Stimulated activated naive B cell treated with anti-CD40 and anti-IgM and Interleukin-4, amounts not matched to agents 10 μg/mL and 1 μg/mL and 100 μg/mL, for 72 hours (primary cell): Measurements from ENCODE around the gene TGM2.

Experiments used
- ATAC-seq, 2 donors: fragments of 150-1000 bp; cut with Tn5 transposase; replicated peaks; 2 replicates each; pipeline ENCODE4 v1.10.0; 2021; ENCODE audit warnings: moderate library complexity in 1 of 2
- DNase-seq: peaks from one replicate; pipeline ENCODE4 v3.0.0; 2021
- H3K27ac Mint-ChIP-seq: one replicate; pipeline ENCODE4 v1.8.0; 2022; ENCODE audit warnings: mild to moderate bottlenecking, mixed read lengths
- H3K27me3 Mint-ChIP-seq, 2 donors: one replicate each; pipeline ENCODE4 v1.8.0; 2022; ENCODE audit warnings: mixed read lengths in 2 of 2
- H3K36me3 Mint-ChIP-seq, 2 donors: one replicate each; pipeline ENCODE4 v1.8.0; 2022; ENCODE audit warnings: mixed read lengths in 2 of 2, mild to moderate bottlenecking in 1 of 2
- H3K4me1 Mint-ChIP-seq, 2 donors: one replicate each; pipeline ENCODE4 v1.8.0; 2022; ENCODE audit warnings: mixed read lengths in 2 of 2, mild to moderate bottlenecking in 1 of 2
- H3K4me3 Mint-ChIP-seq, 2 donors: one replicate each; pipeline ENCODE4 v1.8.0; 2022; ENCODE audit warnings: mild to moderate bottlenecking in 2 of 2, mixed read lengths in 2 of 2, moderate library complexity in 1 of 2
- H3K9me3 Mint-ChIP-seq, 2 donors: one replicate each; pipeline ENCODE4 v1.8.0; 2022; ENCODE audit warnings: mixed read lengths in 2 of 2, mild to moderate bottlenecking in 1 of 2

The TGM2 gene

GRCh38 chr20:38145729-38146075 is 19.4 kb downstream of the TGM2 start:
- Mint-ChIP-seq H3K27me3 (peaks cover 16 to 24% of the 10 kb centered on the region in 2 donors), H3K9me3 (peaks cover 0 to 2% of the 10 kb centered on the region in 2 donors), H3K27ac (no peak overlapping the region), H3K4me1 (peaks cover 0 to 6% of the 10 kb centered on the region in 2 donors), H3K4me3 (no peak overlapping the region), H3K36me3 (peaks cover 3 to 9% of the 10 kb centered on the region in 2 donors)
- ATAC-seq = no peak
- DNase-seq = no peak

DNA sequence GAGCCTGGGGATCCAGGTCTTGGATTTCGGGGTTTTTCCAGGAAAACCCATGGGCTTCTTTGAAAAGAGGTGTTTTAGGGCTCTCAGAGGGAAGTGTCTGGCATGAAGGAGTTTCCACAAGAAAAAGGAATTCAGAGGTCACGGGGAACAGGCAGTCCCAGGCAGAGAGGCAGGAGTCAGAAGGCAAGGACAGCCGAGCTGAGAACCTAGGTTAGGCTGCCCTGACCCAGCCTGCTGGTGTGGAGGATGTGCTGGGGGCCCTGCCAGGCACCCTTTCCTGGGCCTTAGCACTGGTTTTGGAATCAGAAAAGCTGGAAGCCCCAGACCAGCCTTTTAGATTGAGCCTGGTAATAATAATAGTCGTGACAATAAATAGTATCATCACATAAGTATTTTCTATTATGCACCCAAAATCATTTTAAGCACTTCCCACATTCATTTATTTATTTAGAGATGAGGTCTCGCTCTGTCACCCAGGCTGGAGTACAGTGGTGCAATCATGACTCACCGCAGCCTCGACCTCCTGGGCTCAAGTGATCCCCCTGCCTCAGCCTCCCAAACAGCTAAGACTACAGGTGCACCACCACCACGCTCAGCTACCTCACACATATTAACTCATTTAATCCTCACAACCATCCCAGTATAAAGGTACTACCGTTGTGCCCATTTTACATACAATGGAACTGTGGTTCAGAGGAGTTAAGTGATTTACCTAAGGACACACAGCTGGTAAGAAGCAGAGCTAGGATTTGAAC is 19.9 kb downstream of the TGM2 start:
- Mint-ChIP-seq H3K27me3 (peaks cover 16 to 24% of the 10 kb centered on the region in 2 donors), H3K27ac (no peak overlapping the region), H3K4me1 (peaks cover 0 to 3% of the 10 kb centered on the region in 2 donors), H3K4me3 (no peak overlapping the region), H3K36me3 (peaks cover 2 to 6% of the 10 kb centered on the region in 2 donors), H3K9me3 (peaks cover 0 to 1% of the 10 kb centered on the region in 2 donors)
- DNase-seq = no peak
- no peak for ATAC-seq

GRCh38 chr20:38144598-38144973 is 20.5 kb downstream of the TGM2 start:
- H3K9me3 Mint-ChIP-seq = no peaks in the 10 kb centered on the region
- peaks cover 0 to 5% of the 10 kb centered on the region in 2 donors for H3K36me3 Mint-ChIP-seq
- H3K4me3 Mint-ChIP-seq = no peak overlapping the region
- H3K27me3 Mint-ChIP-seq = peaks cover 16 to 24% of the 10 kb centered on the region in 2 donors
- ATAC-seq (no peak), DNase-seq (no peak)
- H3K27ac Mint-ChIP-seq = no peak overlapping the region
- no peaks in the 10 kb centered on the region for H3K4me1 Mint-ChIP-seq

GRCh38 chr20:38143646-38144554 is 21.2 kb downstream of the TGM2 start:
- Mint-ChIP-seq H3K27ac (no peak overlapping the region), H3K36me3 (peaks cover 0 to 5% of the 10 kb centered on the region in 2 donors), H3K9me3 (no peaks in the 10 kb centered on the region), H3K4me1 (no peaks in the 10 kb centered on the region), H3K4me3 (no peak overlapping the region), H3K27me3 (peaks cover 17 to 28% of the 10 kb centered on the region in 2 donors)
- no peak for ATAC-seq
- no peak for DNase-seq

GRCh38 chr20:38143238-38143645 is 21.8 kb downstream of the TGM2 start:
- Mint-ChIP-seq H3K27ac (no peak overlapping the region), H3K9me3 (no peaks in the 10 kb centered on the region), H3K4me3 (no peak overlapping the region), H3K4me1 (no peaks in the 10 kb centered on the region), H3K27me3 (peaks cover 12 to 21% of the 10 kb centered on the region in 2 donors), H3K36me3 (peaks cover 0 to 4% of the 10 kb centered on the region in 2 donors)
- DNase-seq (no peak), ATAC-seq (no peak)

- no peak for ATAC-seq
- Mint-ChIP-seq H3K9me3 (no peaks in the 10 kb centered on the region), H3K36me3 (peaks cover 0 to 4% of the 10 kb centered on the region in 2 donors), H3K27me3 (peaks cover 8 to 11% of the 10 kb centered on the region in 2 donors), H3K27ac (no peak overlapping the region), H3K4me1 (no peaks in the 10 kb centered on the region), H3K4me3 (no peak overlapping the region)
- no peak for DNase-seq
Observed at GRCh38 chr20:38141889-38142494, 23.1 kb downstream of the TGM2 start.

DNA sequence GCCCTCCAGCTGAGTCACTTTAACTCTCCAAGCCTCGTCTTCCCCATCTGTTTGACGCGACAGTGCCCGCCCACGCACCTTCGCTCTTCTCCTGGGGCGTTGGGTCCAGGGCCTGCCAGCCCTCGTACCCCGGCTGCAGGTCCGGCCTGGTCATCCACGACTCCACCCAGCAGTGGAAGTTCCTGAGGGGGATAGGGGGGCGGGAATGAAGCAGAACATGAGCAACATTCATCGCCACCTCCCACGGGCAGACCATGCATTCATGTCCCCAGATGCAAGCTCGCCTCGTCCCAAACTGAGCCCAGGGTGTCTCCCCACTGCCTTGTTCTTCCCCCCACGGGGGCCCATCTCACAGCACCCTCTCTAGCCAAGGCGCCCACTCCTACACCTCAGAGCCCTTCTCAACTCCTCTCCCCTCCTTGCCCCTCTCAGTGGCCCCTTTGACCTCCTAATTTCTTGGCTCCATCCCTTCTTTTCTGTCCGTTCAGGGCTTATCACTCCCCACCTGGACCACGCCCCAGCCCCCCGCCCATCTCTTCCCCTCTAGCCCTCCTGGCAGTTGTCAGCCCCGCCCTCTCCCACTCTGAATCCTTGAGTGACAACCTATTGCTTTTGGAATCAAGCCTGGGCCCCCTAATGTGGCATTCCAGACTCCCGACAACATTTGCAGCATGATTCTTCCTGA is 23.7 kb downstream of the TGM2 start:
- peak overlapping the region; percentile 28 for H3K27ac Mint-ChIP-seq
- H3K27me3 Mint-ChIP-seq = peaks cover 3 to 11% of the 10 kb centered on the region in 2 donors
- no peaks in the 10 kb centered on the region for H3K4me1 Mint-ChIP-seq
- ATAC-seq = no peak
- no peak overlapping the region for H3K4me3 Mint-ChIP-seq
- no peak for DNase-seq
- H3K36me3 Mint-ChIP-seq = peaks cover 0 to 4% of the 10 kb centered on the region in 2 donors
- H3K9me3 Mint-ChIP-seq = no peaks in the 10 kb centered on the region

DNA sequence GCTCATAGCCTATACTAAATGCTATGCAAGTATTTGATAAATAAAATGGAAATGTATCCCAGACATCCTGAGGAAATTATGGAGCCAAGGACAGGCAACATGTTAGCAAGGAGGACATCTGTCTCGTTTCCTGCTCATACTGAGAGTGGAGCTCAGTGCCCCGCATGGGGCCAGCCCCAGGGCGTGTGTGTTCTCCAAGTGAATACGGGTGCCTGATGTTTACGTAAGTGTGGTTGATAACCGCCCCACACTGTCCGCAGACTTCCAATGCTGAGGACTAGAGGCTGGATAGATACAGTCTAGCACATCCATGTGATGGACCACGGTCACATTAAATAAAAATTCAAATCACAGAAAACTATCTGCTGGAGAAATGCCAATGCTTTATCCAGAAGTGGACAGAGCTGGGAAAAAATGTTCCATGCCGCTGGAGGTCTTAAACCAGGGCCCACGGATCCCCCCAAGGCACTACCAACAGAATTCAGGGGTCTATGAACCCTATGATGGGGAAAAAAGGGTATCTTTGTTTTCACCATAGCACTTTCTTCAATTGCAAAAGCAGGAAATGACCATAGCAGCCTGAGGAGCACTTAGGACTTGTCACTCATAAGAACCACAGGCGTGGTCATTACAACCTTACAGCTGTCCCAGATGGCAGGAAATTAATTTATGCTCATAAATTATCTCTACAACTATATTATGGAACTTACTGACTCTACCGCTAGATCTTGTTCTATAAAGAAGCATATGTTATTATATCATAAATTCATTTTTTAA is 24.9 kb downstream of the TGM2 start:
- ATAC-seq (no peak), DNase-seq (no peak)
- H3K4me1 Mint-ChIP-seq = no peaks in the 10 kb centered on the region

GRCh38 chr20:38139156-38139912 is 25.7 kb downstream of the TGM2 start:
- Mint-ChIP-seq H3K4me3 (no peak overlapping the region), H3K36me3 (peaks cover 0 to 4% of the 10 kb centered on the region in 2 donors), H3K27ac (no peak overlapping the region), H3K4me1 (peaks cover 1 to 4% of the 10 kb centered on the region in 2 donors), H3K9me3 (no peaks in the 10 kb centered on the region), H3K27me3 (peaks cover 3 to 11% of the 10 kb centered on the region in 2 donors)
- ATAC-seq (no peak), DNase-seq (no peak)

More for the DNA sequence above, 24.9 kb downstream of the TGM2 start:
- H3K27ac Mint-ChIP-seq = no peak overlapping the region
- no peaks in the 10 kb centered on the region for H3K9me3 Mint-ChIP-seq
- peaks cover 3 to 11% of the 10 kb centered on the region in 2 donors for H3K27me3 Mint-ChIP-seq
- peaks cover 0 to 4% of the 10 kb centered on the region in 2 donors for H3K36me3 Mint-ChIP-seq
- H3K4me3 Mint-ChIP-seq = no peak overlapping the region

DNA sequence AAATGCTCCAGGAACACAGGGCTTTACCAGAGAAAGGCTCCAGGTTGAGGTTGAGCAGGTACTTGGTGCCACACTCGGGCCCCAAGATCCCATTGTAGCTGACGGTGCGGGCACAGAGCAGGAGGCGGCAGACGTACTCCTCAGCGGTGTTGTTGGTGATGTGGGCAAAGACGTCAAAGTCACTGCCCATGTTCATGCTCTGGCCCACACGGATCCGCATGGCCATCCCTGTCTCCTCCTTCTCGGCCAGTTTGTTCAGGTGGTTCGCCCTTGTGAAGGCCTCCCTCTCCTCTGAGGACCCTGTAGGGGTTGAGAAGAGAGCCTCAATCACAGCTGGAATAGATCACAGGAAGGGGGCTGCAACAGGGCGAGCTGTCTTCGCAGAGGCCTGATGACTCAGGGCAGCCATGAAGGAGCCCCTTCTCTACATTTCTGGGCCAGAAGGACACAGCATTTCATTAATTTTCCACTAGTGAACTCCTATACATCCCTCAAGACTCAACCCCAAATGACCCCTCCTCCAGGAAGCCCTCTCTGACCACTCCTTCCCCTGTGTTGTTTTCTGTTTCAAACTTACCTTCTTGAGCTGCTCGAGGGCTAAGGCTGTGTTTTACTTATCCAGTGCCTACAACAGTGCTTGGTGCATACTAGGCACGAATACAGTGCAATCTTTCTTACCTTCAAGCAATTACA is 26.8 kb downstream of the TGM2 start:
- no peak for ATAC-seq
- Mint-ChIP-seq H3K4me3 (no peak overlapping the region), H3K27me3 (peaks cover 3 to 11% of the 10 kb centered on the region in 2 donors), H3K27ac (no peak overlapping the region), H3K4me1 (peaks cover 1 to 6% of the 10 kb centered on the region in 2 donors), H3K9me3 (no peaks in the 10 kb centered on the region), H3K36me3 (peaks cover 0 to 4% of the 10 kb centered on the region in 2 donors)
- no peak for DNase-seq

GRCh38 chr20:38137441-38138037 is 27.5 kb downstream of the TGM2 start:
- H3K4me3 Mint-ChIP-seq = no peak overlapping the region
- no peak for ATAC-seq

More at GRCh38 chr20:38137441-38138037, 27.5 kb downstream of the TGM2 start:
- H3K36me3 Mint-ChIP-seq = peaks cover 0 to 4% of the 10 kb centered on the region in 2 donors
- peaks cover 3 to 12% of the 10 kb centered on the region in 2 donors for H3K27me3 Mint-ChIP-seq
- H3K4me1 Mint-ChIP-seq = peaks cover 1 to 6% of the 10 kb centered on the region in 2 donors
- no peak for DNase-seq
- no peak overlapping the region for H3K27ac Mint-ChIP-seq
- H3K9me3 Mint-ChIP-seq = no peaks in the 10 kb centered on the region
